ENCODE data around the gene CEMIP.
"Not testable (repeated sequence)": the region's sequence is repeated elsewhere in the genome, so short reads cannot be mapped to it uniquely, and the experiment has no call there.

CEMIP gene

DNA sequence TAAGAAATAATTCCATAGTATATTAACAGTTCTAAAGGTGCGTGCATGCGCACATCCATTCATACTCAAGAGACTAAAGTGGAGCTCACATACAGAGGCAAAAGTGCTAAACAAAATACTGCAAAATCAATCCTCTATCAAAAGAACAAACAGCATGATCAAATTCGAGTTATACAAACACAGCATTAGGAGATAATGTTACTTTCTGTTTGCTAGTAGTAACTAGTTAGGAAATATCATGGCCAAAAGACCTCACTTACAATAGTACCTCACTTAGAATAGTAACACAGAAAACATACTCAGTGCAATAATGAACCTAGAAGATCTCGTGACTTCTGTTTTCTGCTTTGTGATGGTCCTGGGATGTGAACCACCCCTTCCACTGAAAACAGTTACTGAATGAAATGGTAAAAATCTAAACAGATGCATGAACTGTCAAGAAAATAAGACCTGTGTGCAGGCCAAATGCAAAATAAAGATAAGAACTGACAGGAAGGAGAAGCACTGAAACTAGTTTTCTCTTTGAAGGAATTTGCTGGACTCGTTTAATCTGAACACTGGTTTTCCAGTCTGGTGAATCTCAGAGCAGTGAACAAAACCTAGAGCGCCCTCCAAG, 20.9 kb upstream of the CEMIP start:
- no peak overlapping the region for H3K4me3 ChIP-seq (replicated peaks; ENCODE audit: low read depth, low read length)
- TF ChIP-seq, protein P1, sequence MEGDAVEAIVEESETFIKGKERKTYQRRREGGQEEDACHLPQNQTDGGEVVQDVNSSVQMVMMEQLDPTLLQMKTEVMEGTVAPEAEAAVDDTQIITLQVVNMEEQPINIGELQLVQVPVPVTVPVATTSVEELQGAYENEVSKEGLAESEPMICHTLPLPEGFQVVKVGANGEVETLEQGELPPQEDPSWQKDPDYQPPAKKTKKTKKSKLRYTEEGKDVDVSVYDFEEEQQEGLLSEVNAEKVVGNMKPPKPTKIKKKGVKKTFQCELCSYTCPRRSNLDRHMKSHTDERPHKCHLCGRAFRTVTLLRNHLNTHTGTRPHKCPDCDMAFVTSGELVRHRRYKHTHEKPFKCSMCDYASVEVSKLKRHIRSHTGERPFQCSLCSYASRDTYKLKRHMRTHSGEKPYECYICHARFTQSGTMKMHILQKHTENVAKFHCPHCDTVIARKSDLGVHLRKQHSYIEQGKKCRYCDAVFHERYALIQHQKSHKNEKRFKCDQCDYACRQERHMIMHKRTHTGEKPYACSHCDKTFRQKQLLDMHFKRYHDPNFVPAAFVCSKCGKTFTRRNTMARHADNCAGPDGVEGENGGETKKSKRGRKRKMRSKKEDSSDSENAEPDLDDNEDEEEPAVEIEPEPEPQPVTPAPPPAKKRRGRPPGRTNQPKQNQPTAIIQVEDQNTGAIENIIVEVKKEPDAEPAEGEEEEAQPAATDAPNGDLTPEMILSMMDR (IDR thresholded peaks at IDR 0.05; ENCODE audit: low read length, missing control alignments): no peak
- DNase-seq (ENCODE audit: low read depth): peak; percentile 20

- no peak for DNase-seq (ENCODE audit: low read depth)
- TF ChIP-seq, protein P1 (IDR thresholded peaks at IDR 0.05; ENCODE audit: low read length, missing control alignments): no peak
- H3K4me3 ChIP-seq (replicated peaks; ENCODE audit: low read depth, low read length): no peak overlapping the region
Measured at GRCh38 chr15:80760960-80761359, 18.2 kb upstream of the CEMIP start.

DNA sequence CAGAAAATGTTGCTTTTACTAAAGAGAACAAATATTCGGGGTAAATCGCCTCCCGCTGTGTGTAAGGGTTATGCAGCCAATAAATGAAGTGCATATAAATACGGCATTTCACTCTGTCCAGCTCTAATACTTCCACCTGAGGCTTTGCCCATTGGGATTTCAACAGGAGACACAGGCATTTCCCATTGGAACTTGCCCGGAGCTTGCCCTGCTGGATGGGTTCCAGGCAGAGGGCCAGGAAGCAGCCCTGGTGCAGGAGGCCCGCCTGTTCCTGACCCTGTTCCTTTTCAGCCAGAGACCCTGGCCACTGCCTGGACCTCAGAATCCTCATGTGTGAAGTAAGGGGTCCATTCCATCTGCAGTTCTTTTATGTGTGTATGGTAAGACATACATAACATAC, 17.4 kb upstream of the CEMIP start:
- H3K4me3 ChIP-seq (replicated peaks; ENCODE audit: low read depth, low read length): no peak overlapping the region
- TF ChIP-seq, protein P1 (IDR thresholded peaks at IDR 0.05; ENCODE audit: low read length, missing control alignments): no peak
- DNase-seq (ENCODE audit: low read depth): no peak

- not testable (repeated sequence) for DNase-seq (ENCODE audit: low read depth); H3K4me3 ChIP-seq (replicated peaks; ENCODE audit: low read depth, low read length)
Measured at GRCh38 chr15:80763235-80763634, 15.9 kb upstream of the CEMIP start.

- no peak for DNase-seq (ENCODE audit: low read depth)
- TF ChIP-seq, protein P1 (IDR thresholded peaks at IDR 0.05; ENCODE audit: low read length, missing control alignments): no peak
- no peak overlapping the region for H3K4me3 ChIP-seq (replicated peaks; ENCODE audit: low read depth, low read length)
Measured at GRCh38 chr15:80764535-80764934, 14.6 kb upstream of the CEMIP start.

- no peak overlapping the region for H3K4me3 ChIP-seq (replicated peaks; ENCODE audit: low read depth, low read length)
- TF ChIP-seq, protein P1 (IDR thresholded peaks at IDR 0.05; ENCODE audit: low read length, missing control alignments): no peak
- no peak for DNase-seq (ENCODE audit: low read depth)
Measured at GRCh38 chr15:80766275-80766674, 12.9 kb upstream of the CEMIP start.

GRCh38 chr15:80768158-80768557, 11.0 kb upstream of the CEMIP start:
- no peak for DNase-seq (ENCODE audit: low read depth)
- H3K4me3 ChIP-seq (replicated peaks; ENCODE audit: low read depth, low read length): no peak overlapping the region
- TF ChIP-seq, protein P1 (IDR thresholded peaks at IDR 0.05; ENCODE audit: low read length, missing control alignments): no peak
